NCI-H2081 (cell line): ENCODE results near the gene LRRC39.
A peak's percentile ranks its signal among the peaks of the same experiment; 100 is the strongest.
"Not testable (repeated sequence)": the region's sequence is repeated elsewhere in the genome, so short reads cannot be mapped to it uniquely, and the experiment has no call there.

ENCODE experiments used
- DNase-seq, 2 experiments: peaks; one replicate each; lab custom pipeline; 2025; lab: John Stamatoyannopoulos, UW

Gene LRRC39

DNA sequence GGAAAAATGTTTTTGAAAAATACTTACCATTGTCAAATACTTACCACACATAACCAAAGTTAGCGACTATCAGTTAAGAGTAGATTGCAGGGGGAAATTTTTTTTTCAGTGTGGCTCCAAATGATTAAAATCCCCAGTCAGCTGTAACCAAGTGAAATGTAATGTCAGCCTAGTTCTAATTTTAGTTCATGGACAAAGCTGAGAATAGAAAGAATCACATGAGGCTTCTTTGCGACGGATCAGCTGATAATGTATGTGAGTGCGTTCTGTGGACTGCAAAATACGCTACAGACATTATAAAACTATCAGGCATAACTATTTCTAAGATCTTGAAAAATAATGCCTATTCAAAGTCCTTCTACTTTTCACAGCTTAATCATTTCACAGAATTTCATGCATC lies at the start of gene LRRC39:
TSS of gene LRRC39 (minus strand) at position 166 of the 400 bp plus-strand sequence. CDS start 9,740 bp downstream, outside the sequence.
- no peak for DNase-seq

DNA sequence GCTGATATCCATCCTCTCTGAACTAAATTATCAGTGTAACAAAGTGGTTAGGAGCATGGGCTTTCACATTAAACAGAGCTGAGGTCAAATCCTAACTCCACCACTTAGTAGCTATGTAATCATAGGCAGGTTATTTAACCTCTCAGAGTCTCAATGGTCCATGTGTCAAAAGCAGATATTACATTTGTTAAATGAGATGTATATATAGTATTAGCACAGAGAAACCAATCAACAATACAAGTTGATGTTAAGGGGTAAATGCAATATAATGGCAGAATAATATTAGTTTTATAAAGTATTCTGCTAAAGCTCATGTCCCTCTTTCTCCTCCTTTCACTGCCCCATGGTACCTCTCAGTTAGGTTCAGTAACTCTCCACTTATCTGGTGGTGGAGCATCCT lies 44.4 kb upstream of the LRRC39 start:
- no peak for DNase-seq

GRCh38 chr1:100219883-100220282 lies 41.8 kb upstream of the LRRC39 start:
- DNase-seq: no peak

DNA sequence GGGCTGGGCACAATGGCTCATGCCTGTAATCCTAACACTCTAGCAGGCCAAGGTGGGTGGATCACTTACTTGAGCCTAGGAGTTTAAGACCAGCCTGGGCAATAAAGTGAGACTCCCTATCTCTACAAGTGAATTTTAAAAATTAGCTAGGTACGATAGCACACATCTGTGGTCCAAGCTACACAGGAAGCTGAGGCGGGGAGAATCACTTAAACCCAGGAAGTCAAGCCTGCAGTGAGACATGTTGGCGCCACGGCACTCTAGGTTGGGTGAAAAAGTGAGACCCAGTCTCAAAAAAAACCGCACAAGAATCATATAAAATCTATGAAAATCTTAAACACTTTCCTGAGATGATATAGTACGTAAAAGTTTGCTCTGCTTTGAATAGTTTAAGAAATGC lies 41.4 kb upstream of the LRRC39 start:
- DNase-seq: no peak

DNA sequence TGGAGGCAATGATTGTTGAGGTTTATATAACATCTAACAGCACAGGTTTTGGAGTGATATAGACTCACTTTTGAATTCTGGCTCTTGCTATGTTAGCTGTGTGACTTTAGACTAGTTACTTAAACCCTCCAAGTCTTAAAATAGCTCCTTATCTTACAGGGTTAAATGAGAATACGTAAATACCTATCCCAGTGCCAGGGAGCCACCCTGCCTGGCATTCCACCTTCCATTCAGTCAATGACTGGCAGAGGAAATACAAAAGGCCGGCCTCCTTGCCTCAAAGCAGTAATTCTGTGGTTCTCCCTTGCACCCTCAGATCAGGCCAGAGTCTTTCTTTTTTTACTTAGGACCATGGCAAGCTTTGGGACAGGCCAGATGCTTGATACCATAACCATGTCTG lies 39.8 kb upstream of the LRRC39 start:
- DNase-seq: no peak

DNA sequence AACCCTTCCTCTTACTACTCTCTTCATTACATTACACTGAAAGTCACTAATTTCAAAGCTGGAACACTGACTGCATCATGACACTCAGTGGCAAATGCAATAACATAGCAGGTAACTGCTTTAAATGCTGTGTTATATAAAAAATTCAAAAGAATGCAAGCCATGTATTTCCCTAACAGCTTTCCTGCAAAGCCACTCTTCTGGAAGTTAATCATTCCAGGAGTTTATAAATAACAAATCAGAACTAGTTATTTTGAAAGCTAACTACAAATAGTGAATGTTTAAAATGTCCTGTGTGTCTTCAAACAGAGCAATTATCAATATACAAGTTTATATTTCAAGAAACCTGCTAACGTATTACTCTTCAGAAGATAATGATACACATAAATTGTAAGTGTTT lies 37.0 kb upstream of the LRRC39 start:
- no peak for DNase-seq

DNA sequence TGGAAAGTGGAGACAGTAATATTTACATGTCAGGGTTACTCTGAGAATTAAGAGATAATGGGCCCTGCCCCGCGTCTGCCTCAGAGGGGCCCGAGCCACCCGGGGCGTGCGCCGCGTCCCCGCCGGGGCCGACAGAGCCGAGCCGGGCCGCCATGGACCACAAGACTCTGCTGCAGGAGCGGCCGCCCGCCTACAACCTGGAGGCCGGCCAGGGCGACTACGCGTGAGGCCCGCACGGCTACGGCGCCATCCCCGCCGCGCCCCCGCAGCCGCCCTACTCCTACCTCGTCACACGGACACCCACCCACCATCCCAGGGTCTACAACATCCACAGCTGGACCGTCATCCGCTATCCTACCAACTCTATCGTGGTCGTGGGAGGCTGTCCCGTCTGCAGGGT lies 35.1 kb upstream of the LRRC39 start:
- DNase-seq: no peak

GRCh38 chr1:100206301-100206700 lies 28.2 kb upstream of the LRRC39 start:
- no peak for DNase-seq

DNA sequence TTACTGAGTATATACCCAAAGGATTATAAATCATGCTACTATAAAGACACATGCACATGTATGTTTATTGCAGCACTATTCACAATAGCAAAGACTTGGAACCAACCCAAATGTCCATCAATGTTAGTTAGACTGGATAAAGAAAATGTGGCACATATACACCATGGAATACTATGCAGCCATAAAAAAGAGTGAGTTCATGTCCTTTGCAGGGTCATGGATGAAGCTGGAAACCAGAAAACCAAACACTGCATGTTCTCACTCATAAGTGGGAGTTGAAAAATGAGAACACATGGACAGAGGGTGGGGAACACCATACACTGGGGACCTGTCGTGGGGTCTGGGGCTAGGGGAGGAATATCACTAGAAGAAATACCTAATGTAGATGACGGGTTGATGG lies 27.5 kb upstream of the LRRC39 start:
- DNase-seq: not testable (repeated sequence)

GRCh38 chr1:100205103-100205502 lies 27.0 kb upstream of the LRRC39 start:
- not testable (repeated sequence) for DNase-seq

DNA sequence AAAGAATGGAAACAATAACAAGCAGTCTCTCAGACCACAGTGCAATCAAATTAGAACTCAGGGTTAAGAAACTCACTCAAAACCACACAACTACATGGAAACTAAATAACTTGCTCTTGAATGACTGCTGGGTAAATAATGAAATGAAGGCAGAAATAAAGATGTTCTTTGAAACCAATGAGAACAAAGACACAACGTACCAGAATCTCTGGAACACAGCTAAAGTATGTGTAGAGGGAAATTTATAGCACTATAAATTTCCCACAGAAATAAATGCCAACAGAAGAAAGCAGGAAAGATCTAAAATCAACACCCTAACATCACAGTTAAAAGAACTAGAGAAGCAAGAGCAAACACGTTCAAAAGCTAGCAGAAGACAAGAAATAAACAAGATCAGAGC lies 24.6 kb upstream of the LRRC39 start:
- DNase-seq: not testable (repeated sequence)

- DNase-seq: not testable (repeated sequence)
These were observed 22.0 kb upstream of the LRRC39 start for GRCh38 chr1:100200060-100200459.

- no peak for DNase-seq
These were observed 20.5 kb upstream of the LRRC39 start for GRCh38 chr1:100198596-100198995.

DNA sequence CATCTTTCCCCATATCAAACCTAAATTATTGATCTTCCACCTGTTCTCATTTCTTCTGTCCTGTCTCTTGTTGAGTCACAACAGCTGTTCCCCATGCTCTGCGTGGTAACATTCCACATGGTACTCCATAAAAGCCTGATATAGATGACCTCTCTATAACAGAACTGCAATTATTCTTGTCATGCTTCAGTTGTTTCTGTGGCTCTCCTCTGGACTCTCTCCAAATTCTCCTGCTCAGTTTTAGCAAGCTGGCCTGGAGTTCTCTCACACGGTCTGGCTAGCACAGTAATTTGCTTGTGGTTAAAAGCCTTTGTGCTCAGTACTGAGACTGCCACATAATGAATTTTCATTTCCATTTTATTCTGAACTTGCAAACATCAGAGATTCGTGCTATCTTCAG lies 10.6 kb upstream of the LRRC39 start:
- peak; percentile 43 to 73 for DNase-seq

- peak in 1 of 2 experiments; percentile 22 for DNase-seq
These were observed 9.9 kb upstream of the LRRC39 start for GRCh38 chr1:100187912-100188311.

- no peak for DNase-seq
These were observed 6.5 kb upstream of the LRRC39 start for GRCh38 chr1:100184536-100184935.

- no peak for DNase-seq
These were observed 5.3 kb upstream of the LRRC39 start for GRCh38 chr1:100183370-100183769.

DNA sequence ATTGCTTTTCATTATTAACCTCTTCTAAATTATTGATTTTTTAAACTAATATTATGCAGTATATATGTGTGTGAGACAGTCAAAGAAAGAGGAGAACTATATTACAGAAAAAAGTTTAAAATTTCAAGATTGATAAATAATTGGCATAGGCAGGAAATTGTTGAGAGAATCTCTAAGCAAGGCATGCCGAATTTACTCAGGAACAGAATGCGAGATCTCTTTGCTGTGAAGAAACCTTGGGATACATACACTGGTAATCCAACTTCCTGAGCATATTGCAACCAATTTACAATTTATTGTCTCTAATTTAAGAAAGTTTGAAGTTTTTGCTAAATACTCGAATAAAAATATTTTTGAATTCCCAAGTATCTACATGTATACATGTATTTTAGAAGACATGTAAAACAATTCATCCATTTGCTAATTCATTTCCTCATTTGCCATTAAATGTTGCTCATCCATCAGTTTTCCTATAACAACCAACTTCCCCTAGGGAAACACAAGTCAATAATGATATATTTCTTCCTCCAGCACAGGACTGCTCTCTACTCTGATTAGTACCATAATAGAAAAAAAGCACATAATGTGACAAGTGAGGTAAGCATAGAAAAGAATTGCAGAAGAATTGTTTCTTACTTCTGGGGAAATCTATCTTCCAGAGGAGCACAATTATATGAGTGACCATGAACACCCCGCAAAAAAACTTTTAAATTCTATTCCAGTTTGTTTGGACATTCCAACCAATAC lies 588 bp downstream of the LRRC39 start:
- no peak for DNase-seq

DNA sequence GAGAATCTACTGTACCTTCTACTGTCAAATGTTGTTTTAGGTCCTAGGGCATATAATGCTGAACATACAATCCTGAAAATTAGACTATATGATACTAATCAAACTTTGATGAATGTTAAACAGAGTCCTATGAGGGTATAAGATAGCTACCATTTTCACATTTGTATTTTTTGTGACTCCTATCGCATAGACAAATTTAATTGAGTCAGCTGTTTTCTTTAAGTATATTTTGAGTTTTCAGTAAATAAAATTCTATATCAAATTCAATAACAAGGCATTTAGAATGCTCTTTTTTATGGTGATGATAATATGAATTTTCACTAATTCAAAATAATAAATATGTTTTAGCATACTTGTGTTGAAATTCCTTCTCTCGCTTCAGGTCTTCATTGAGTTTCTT lies 10.0 kb downstream of the LRRC39 start:
- no peak for DNase-seq

DNA sequence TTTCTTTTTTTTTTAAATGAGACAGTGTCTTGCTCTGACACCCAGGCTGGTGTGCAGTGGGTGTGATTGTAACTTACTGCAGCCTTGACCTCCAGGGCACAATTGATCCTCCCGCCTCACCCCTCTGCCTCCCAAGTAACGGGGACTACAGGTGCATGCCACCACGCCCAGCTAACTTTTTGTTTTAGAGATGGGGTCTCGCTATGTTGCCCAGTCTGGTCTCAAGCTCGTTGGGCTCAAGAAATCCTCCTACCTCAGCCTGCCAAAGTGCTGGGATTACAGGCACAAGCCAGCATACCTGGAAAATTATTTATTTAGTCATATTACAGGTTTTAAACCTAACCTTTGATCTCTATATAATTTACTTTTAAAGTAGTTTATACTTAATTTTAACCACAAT lies 13.4 kb downstream of the LRRC39 start:
- no peak for DNase-seq

- no peak for DNase-seq
These were observed 13.8 kb downstream of the LRRC39 start for GRCh38 chr1:100164216-100164615.

DNA sequence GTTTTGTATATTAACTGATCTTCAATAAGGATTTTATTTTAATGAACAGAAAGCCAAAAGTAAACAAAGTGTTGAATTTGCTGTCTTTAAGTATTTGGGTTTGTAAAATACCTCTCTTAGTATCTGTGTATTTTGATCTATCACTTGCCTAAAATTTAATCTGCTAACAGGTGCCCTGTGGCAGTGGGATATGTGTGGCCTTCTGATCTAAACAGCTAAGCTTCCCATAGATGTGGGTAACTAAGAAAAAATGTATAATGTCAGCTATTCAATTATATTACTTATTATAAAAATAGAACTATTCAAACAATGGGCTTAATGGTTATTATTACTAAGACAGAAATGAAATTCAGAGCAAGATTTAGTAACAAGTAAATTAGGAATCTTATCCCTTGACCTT lies 15.2 kb downstream of the LRRC39 start:
- DNase-seq: no peak

DNA sequence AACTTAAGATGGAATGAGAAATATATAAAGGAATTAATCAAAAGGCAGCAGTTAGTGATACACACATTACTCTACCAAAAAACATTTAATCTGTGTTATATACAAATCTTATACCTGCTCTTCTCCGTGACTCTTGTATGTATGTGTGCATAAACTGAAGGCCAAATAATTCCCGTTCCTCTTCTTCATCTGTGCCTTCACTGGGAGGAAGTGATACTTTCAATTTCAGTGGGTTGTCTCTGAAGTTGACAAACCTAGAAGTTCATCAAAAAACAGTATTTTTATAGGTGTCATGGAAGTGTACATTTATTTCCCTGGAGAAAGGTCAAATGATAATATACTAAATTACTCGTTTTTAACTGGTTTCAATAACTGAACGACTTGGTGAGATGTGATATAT lies 25.8 kb downstream of the LRRC39 start:
- no peak for DNase-seq

- no peak for DNase-seq
These were observed 26.4 kb downstream of the LRRC39 start for GRCh38 chr1:100151679-100152078.
